Testis (tissue), 3 donors: ENCODE measurements around the gene AAK1. TPM values are rescaled to one million over a fixed set of nuclear protein-coding genes. Genes with fewer than 3 reads are reported as not detected.
"Not testable (repeated sequence)": the region's sequence is repeated elsewhere in the genome, so short reads cannot be mapped to it uniquely, and the experiment has no call there.

Source experiments
- DNase-seq: peaks from one replicate; pipeline ENCODE4 v3.0.0-alpha.2; 2019
- H3K27ac ChIP-seq, 2 donors: fragments of 200-600 bp; sonication (generic); one replicate each; pipeline ENCODE4 v1.5.1; 2019
- H3K27me3 ChIP-seq: fragments of 200-600 bp; sonication (generic); one replicate; pipeline ENCODE4 v1.5.1; 2019
- H3K36me3 ChIP-seq: fragments of 200-600 bp; sonication (generic); one replicate; pipeline ENCODE4 v1.5.1; 2017; ENCODE audit warnings: low read depth; ENCODE audit errors: missing control alignments
- H3K4me1 ChIP-seq: fragments of 200-600 bp; sonication (generic); one replicate; pipeline ENCODE4 v1.5.1; 2019
- H3K4me3 ChIP-seq, 2 donors: fragments of 200-600 bp; sonication (generic); one replicate each; pipeline ENCODE4 v1.5.1; 2017 to 2019
- H3K9me3 ChIP-seq: fragments of 200-600 bp; sonication (generic); one replicate; pipeline ENCODE4 v1.5.1; 2017
- CTCF ChIP-seq, 3 experiments: fragments of 450-650 bp in 2 of 3; fragments of 200-600 bp in 1 of 3; sonication (generic) in 1 of 3; IDR thresholded peaks; one replicate each; pipeline ENCODE4 v1.5.1; 2016 to 2019; ENCODE audit warnings: antibody characterized with exemption in 3 of 3, mild to moderate bottlenecking in 2 of 3, moderate library complexity in 1 of 3
- POLR2A ChIP-seq: fragments of 450-650 bp; IDR thresholded peaks from one replicate; pipeline ENCODE4 v1.6.1; 2017; ENCODE audit warnings: antibody characterized with exemption, mild to moderate bottlenecking, moderate library complexity
- WGBS, 2 donors: methylation state at CpG; one replicate each; pipeline ENCODE4 v1.1.5; 2018; 5-methylcytosine and 5-hydroxymethylcytosine counted together
- intact Hi-C: fragments of 100-400 bp; cut with DNase I; formaldehyde crosslinking; loops from one replicate; pipeline ENCODE4 v1.15.1; 2023; ENCODE audit warnings: low total_unique reads
- polyA plus RNA-seq: library from polyadenylated mRNA; stranded (reverse); fragments of 350-450 nt; fragmentation: Illumina TruSeq; extraction: RNeasy Lipid Tissue Mini Kit (QIAGEN cat#74804); gene quantifications from one replicate; pipeline ENCODE4 v1.2.3, GENCODE V29; 2014; ENCODE audit warnings: low read depth, low replicate concordance; ENCODE audit not compliant: insufficient read depth
- total RNA-seq, 2 donors: library from RNA; depleted of rRNA; stranded (reverse); fragments of >200 nt; gene quantifications; one replicate each; pipeline ENCODE4 v1.2.3, GENCODE V29; 2016

Gene AAK1
- total and polyA plus RNA-seq, 3 donors from 2014 or later = 20.3 to 62.1 (median 47.9) TPM

GRCh38 chr2:69660637-69661036, 17.1 kb upstream of the AAK1 start:
- H3K36me3 ChIP-seq = no peaks in the 10 kb centered on the region
- DNase-seq = no peak
- no peaks in the 10 kb centered on the region for H3K9me3 ChIP-seq
- WGBS, 2 donors = 63 to 68% methylated on average over 1 of the region's 1 CpG
- intact Hi-C loops = no loop called here
- no peak overlapping the region for H3K4me3 ChIP-seq
- H3K27ac ChIP-seq = no peak overlapping the region
- H3K27me3 ChIP-seq = no peaks in the 10 kb centered on the region
- no peaks in the 10 kb centered on the region for H3K4me1 ChIP-seq
- TF ChIP-seq POLR2A (no peak), CTCF (IDR thresholded peaks at IDR 0.05) (no peak)

DNA sequence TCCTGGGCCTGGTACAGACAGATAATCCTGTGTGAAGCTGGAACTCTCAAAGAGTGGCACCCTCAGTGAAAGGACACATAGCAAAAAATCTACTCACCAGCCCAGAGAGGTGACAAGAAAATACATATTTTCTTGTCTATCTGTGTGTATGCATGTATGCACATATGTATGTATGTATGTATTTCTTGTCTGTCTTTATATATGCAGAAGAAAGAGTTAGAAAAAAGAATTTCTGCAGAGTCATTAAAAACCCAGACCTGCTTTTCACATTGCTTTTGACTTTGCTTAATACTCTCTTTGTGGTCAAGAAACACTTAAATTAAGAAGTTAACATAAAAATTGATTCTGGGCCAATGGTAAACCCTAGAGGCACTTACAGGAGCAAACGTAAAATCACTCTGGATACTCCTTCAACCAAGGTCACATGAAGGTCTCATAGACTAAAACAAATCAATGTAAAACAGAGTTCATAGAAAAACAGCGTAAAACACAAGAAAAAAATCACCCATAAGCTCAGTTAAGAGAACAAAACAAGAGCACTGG, 16.5 kb upstream of the AAK1 start:
- intact Hi-C loops = no loop called here
- Histone ChIP-seq H3K4me1 (no peaks in the 10 kb centered on the region), H3K36me3 (no peaks in the 10 kb centered on the region), H3K9me3 (no peaks in the 10 kb centered on the region), H3K27ac (no peak overlapping the region), H3K4me3 (no peak overlapping the region), H3K27me3 (no peaks in the 10 kb centered on the region)
- 55 to 59% methylated on average over 2 of the region's 2 CpGs for WGBS, 2 donors
- DNase-seq = no peak
- TF ChIP-seq POLR2A (no peak), CTCF (IDR thresholded peaks at IDR 0.05) (no peak)

DNA sequence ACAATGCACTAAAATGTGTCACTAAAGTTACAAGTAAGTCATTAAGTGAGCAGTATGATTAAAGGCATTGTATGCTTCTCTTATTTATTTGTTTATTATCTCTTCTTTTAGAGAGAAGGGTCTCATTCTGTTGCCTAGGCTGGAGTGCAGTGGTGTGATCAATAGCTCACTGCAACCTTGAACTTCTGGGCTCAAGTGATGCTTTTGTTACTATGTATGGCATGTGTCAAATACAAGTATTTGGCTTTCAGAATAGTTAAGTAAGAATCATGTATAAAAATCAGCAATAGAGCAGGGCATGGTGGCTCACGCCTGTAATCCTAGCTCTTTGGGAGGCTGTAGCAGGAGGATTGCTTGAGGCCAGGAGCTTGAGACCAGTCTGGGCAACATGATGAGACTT, 15.8 kb upstream of the AAK1 start:
- intact Hi-C loops = no loop called here
- H3K36me3 ChIP-seq = no peaks in the 10 kb centered on the region
- H3K9me3 ChIP-seq = no peaks in the 10 kb centered on the region
- H3K4me3 ChIP-seq = no peak overlapping the region
- 68 to 88% methylated on average over 1 of the region's 1 CpG for WGBS, 2 donors
- no peaks in the 10 kb centered on the region for H3K4me1 ChIP-seq
- no peak for TF ChIP-seq CTCF (IDR thresholded peaks at IDR 0.05)
- no peak for TF ChIP-seq POLR2A
- no peaks in the 10 kb centered on the region for H3K27me3 ChIP-seq
- DNase-seq = no peak
- no peak overlapping the region for H3K27ac ChIP-seq

DNA sequence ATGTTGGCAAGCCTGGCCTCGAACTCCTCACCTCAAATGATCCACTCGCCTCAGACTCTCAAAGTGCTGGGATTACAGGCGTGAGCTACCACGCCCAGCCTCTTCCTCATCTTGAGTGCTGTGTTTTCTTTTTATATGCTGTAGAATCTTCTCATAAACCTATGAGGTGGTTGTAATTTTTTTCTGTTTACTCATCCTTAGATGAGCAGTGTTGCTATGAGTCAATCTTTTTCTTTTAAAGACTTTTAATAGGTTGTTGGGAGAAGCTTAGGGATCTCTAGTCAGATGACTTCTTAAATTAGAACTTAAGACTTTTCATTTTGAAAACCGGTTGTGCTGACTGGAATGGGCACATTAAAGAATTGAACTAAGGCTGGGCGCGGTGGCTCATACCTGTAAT, 8.7 kb upstream of the AAK1 start:
- H3K36me3 ChIP-seq = no peaks in the 10 kb centered on the region
- DNase-seq = no peak
- intact Hi-C loops = no loop called here
- TF ChIP-seq POLR2A = no peak
- TF ChIP-seq CTCF (IDR thresholded peaks at IDR 0.05) = no peak
- no peak overlapping the region for H3K27ac ChIP-seq
- no peaks in the 10 kb centered on the region for H3K9me3 ChIP-seq
- H3K4me3 ChIP-seq = no peak overlapping the region
- no peaks in the 10 kb centered on the region for H3K27me3 ChIP-seq
- WGBS, 2 donors = 81 to 90% methylated on average over 7 of the region's 7 CpGs
- H3K4me1 ChIP-seq = no peaks in the 10 kb centered on the region

DNA sequence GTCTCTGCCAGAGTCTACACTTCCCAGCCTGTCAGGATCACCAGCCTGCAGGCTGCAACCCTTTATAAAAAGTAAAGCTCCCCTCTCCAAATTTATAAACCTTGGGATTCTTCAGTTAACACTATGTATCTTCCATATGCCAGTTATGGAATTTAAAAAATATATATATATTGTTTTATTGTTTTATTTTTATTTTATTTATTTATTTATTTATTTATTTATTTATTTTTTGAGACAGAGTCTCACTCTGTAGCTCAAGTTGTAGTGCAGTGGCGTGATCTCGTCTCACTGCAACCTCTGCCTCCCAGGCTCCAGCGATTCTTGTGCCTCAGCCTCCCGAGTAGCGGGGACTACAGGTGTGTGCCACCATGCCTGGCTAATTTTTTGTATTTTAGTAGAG, 3.7 kb upstream of the AAK1 start:
- DNase-seq = not testable (repeated sequence)

More for the DNA sequence above, 3.7 kb upstream of the AAK1 start:
- H3K9me3 ChIP-seq, H3K27me3 ChIP-seq, intact Hi-C loops, H3K4me3 ChIP-seq, H3K27ac ChIP-seq, H3K36me3 ChIP-seq: not testable (repeated sequence)
- peaks cover 18% of the 10 kb centered on the region for H3K4me1 ChIP-seq
- WGBS, 2 donors = 95 to 98% methylated on average over 5 of the region's 5 CpGs
